Colonic mucosa (tissue), 4 donors: Measurements from ENCODE around the gene NBL1. TPM values are rescaled to one million over a fixed set of nuclear protein-coding genes. Genes with fewer than 3 reads are reported as not detected.

Source experiments
- DNase-seq: peaks from one replicate; pipeline ENCODE4 v3.0.0-alpha.2; 2020
- H3K27ac ChIP-seq: fragments of 200-600 bp; one replicate; pipeline ENCODE4 v1.8.0; 2021
- H3K27me3 ChIP-seq: fragments of 200-600 bp; one replicate; pipeline ENCODE4 v1.8.0; 2021
- H3K36me3 ChIP-seq: fragments of 200-600 bp; one replicate; pipeline ENCODE4 v1.8.0; 2021
- H3K4me1 ChIP-seq: fragments of 200-600 bp; one replicate; pipeline ENCODE4 v1.8.0; 2021; ENCODE audit warnings: mild to moderate bottlenecking
- H3K4me3 ChIP-seq: fragments of 200-600 bp; one replicate; pipeline ENCODE4 v1.8.0; 2021
- H3K9ac ChIP-seq, 2 donors: one replicate each; pipeline ENCODE4 v1.7.0; 2013; ENCODE audit warnings: control low read depth in 2 of 2, low read depth in 2 of 2, low read length in 2 of 2
- H3K9me3 ChIP-seq: fragments of 200-600 bp; one replicate; pipeline ENCODE4 v1.8.0; 2021
- CTCF ChIP-seq: fragments of 200-600 bp; IDR thresholded peaks from one replicate; pipeline ENCODE4 v1.8.0; 2022; ENCODE audit warnings: antibody characterized with exemption, mild to moderate bottlenecking
- intact Hi-C: fragments of 100-400 bp; cut with DNase I; formaldehyde crosslinking; loops from one replicate; pipeline ENCODE4 v1.14.1; 2022
- total RNA-seq, 2 donors: library from RNA; stranded (reverse); fragmentation: NEBNext Ultra II Directional in 1 of 2; extraction: Animal tissue kit (Norgen Biotek cat#: 25700) in 1 of 2; gene quantifications; one replicate each; pipeline ENCODE4 v1.2.1, GENCODE V29; 2021
- donor health status: healthy.
- donor health status: DM: no; HTN: no; CAD: no.
- donor health status: DM: no; HTN: no; CAD: no.

Gene NBL1
- total RNA-seq, 2 donors from 2014 or later = 340 to 393 TPM

GRCh38 chr1:19648689-19649088 lies 4.6 kb downstream of the NBL1 start:
- peak; percentile 90 for DNase-seq
- H3K4me1 ChIP-seq = peaks cover 33% of the 10 kb centered on the region
- TF ChIP-seq CTCF = peak; percentile 32
- H3K9ac ChIP-seq = peak overlapping the region in 1 of 2 donors; percentile 99
- intact Hi-C loops = no loop called here
- no peaks in the 10 kb centered on the region for H3K36me3 ChIP-seq
- H3K27me3 ChIP-seq = no peaks in the 10 kb centered on the region
- peak overlapping the region; percentile 12 for H3K4me3 ChIP-seq
- no peaks in the 10 kb centered on the region for H3K9me3 ChIP-seq
- H3K27ac ChIP-seq = peak overlapping the region; percentile 86

- Histone ChIP-seq H3K36me3 (peaks cover 4% of the 10 kb centered on the region), H3K27me3 (no peaks in the 10 kb centered on the region), H3K9ac (peak overlapping the region; percentile 57 to 77), H3K9me3 (no peaks in the 10 kb centered on the region), H3K27ac (peak overlapping the region; percentile 43), H3K4me3 (no peak overlapping the region), H3K4me1 (peaks cover 33% of the 10 kb centered on the region)
- intact Hi-C loops = loop anchor here (5.0 kb wide), 3 partner anchors 168 to 308 kb away; no protein-coding TSS in a partner anchor
- TF ChIP-seq CTCF = no peak
- DNase-seq = no peak
Observed at GRCh38 chr1:19650416-19651140, 6.5 kb downstream of the NBL1 start.

- H3K27ac ChIP-seq = peak overlapping the region; percentile 43
- peak overlapping the region; percentile 57 to 77 for H3K9ac ChIP-seq
- H3K4me1 ChIP-seq = peaks cover 33% of the 10 kb centered on the region
Observed at GRCh38 chr1:19651141-19651737, 7.1 kb downstream of the NBL1 start.

GRCh38 chr1:19654386-19654785 lies 10.3 kb downstream of the NBL1 start:
- DNase-seq = no peak
- H3K4me1 ChIP-seq = peaks cover 14% of the 10 kb centered on the region
- H3K36me3 ChIP-seq = peaks cover 8% of the 10 kb centered on the region
- no peaks in the 10 kb centered on the region for H3K9me3 ChIP-seq
- intact Hi-C loops = loop anchor here (5.0 kb wide), 3 partner anchors 172 to 312 kb away; no protein-coding TSS in a partner anchor
- no peak for TF ChIP-seq CTCF
- no peak overlapping the region for H3K4me3 ChIP-seq
- no peak overlapping the region for H3K9ac ChIP-seq
- H3K27me3 ChIP-seq = no peaks in the 10 kb centered on the region
- no peak overlapping the region for H3K27ac ChIP-seq

More at GRCh38 chr1:19651141-19651737, 7.1 kb downstream of the NBL1 start:
- intact Hi-C loops = loop anchor here (5.0 kb wide), 3 partner anchors 169 to 309 kb away; no protein-coding TSS in a partner anchor
- Histone ChIP-seq H3K36me3 (peaks cover 8% of the 10 kb centered on the region), H3K27me3 (no peaks in the 10 kb centered on the region), H3K4me3 (no peak overlapping the region), H3K9me3 (no peaks in the 10 kb centered on the region)
- TF ChIP-seq CTCF = peak; percentile 33
- no peak for DNase-seq

- no peak for TF ChIP-seq CTCF
- H3K9me3 ChIP-seq = no peaks in the 10 kb centered on the region
- peaks cover 8% of the 10 kb centered on the region for H3K36me3 ChIP-seq
- no peak overlapping the region for H3K9ac ChIP-seq
- no peak for DNase-seq
- no peaks in the 10 kb centered on the region for H3K27me3 ChIP-seq
- intact Hi-C loops = loop anchor here (5.0 kb wide), 3 partner anchors 173 to 313 kb away; no protein-coding TSS in a partner anchor
- H3K4me1 ChIP-seq = peaks cover 12% of the 10 kb centered on the region
- no peak overlapping the region for H3K27ac ChIP-seq
- no peak overlapping the region for H3K4me3 ChIP-seq
Observed at GRCh38 chr1:19654886-19655717, 11.0 kb downstream of the NBL1 start.
